Thyroid gland (tissue), 4 donors: ENCODE measurements around the gene ID2. TPM values are rescaled to one million over a fixed set of nuclear protein-coding genes. Genes with fewer than 3 reads are reported as not detected.

Experiments used
- DNase-seq, 2 donors: peaks; one replicate each; pipeline ENCODE4 v3.0.0-alpha.2; 2019
- H3K27ac ChIP-seq, 3 donors: fragments of 200-600 bp; sonication (generic); 1 replicate in 2 of 3; 2 replicates in 1 of 3; pipeline ENCODE4 v1.5.1; 2016 to 2019; ENCODE audit warnings: mild to moderate bottlenecking in 1 of 3, moderate library complexity in 1 of 3
- H3K27me3 ChIP-seq: fragments of 200-600 bp; sonication (generic); one replicate; pipeline ENCODE4 v1.5.1; 2019
- H3K36me3 ChIP-seq, 2 donors: fragments of 200-600 bp; sonication (generic); one replicate each; pipeline ENCODE4 v1.5.1; 2016 to 2019
- H3K4me1 ChIP-seq, 2 donors: fragments of 200-600 bp; sonication (generic); one replicate each; pipeline ENCODE4 v1.5.1; 2017 to 2019
- H3K4me3 ChIP-seq, 3 donors: fragments of 200-600 bp; sonication (generic); replicated peaks in 1 of 3; 1 replicate in 2 of 3; 2 replicates in 1 of 3; pipeline ENCODE4 v1.5.1; 2016; ENCODE audit warnings: mild to moderate bottlenecking in 1 of 3
- H3K9me3 ChIP-seq: fragments of 200-600 bp; sonication (generic); one replicate; pipeline ENCODE4 v1.5.1; 2017
- CTCF ChIP-seq, 6 experiments: fragments of 200-600 bp in 3 of 6; fragments of 450-650 bp in 3 of 6; sonication (generic) in 3 of 6; IDR thresholded peaks; one replicate each; pipeline ENCODE4 v1.5.1; 2016 to 2019; ENCODE audit warnings: antibody characterized with exemption in 6 of 6, mild to moderate bottlenecking in 2 of 6, inconsistent platforms in 1 of 6, moderate library complexity in 1 of 6
- POLR2A ChIP-seq, 2 donors: fragments of 450-650 bp; IDR thresholded peaks; one replicate each; pipeline ENCODE4 v1.6.1; 2017; ENCODE audit warnings: antibody characterized with exemption in 2 of 2, mild to moderate bottlenecking in 2 of 2, moderate library complexity in 1 of 2
- WGBS, 2 donors: methylation state at CpG; one replicate each; pipeline ENCODE4 v1.1.5; 2017; 5-methylcytosine and 5-hydroxymethylcytosine counted together
- intact Hi-C: fragments of 100-400 bp; cut with DNase I; formaldehyde crosslinking; loops from one replicate; pipeline ENCODE4 v1.15.1; 2023
- total RNA-seq, 4 donors: library from RNA; depleted of rRNA; stranded (reverse); fragments of >200 nt; gene quantifications; one replicate each; pipeline ENCODE4 v1.2.3, GENCODE V29; 2016

ID2 gene
- total RNA-seq, 4 donors from 2014 or later: 226 to 298 (median 247) TPM

GRCh38 chr2:8714971-8715370 lies 33.1 kb downstream of the ID2 start:
- 96 to 98% methylated on average over 5 of the region's 5 CpGs for WGBS, 2 donors
- no peak for DNase-seq
- intact Hi-C loops: no loop called here

GRCh38 chr2:8719528-8719927 lies 37.7 kb downstream of the ID2 start:
- Histone ChIP-seq H3K36me3 (no peaks in the 10 kb centered on the region), H3K27ac (no peak overlapping the region), H3K4me1 (no peaks in the 10 kb centered on the region), H3K9me3 (no peaks in the 10 kb centered on the region), H3K4me3 (no peak overlapping the region), H3K27me3 (no peaks in the 10 kb centered on the region)
- TF ChIP-seq POLR2A (IDR thresholded peaks at IDR 0.05): no peak
- TF ChIP-seq CTCF (IDR thresholded peaks at IDR 0.05): no peak
- intact Hi-C loops: no loop called here
- WGBS, 2 donors: 84 to 89% methylated on average over 3 of the region's 3 CpGs
- DNase-seq: no peak

More at GRCh38 chr2:8714971-8715370, 33.1 kb downstream of the ID2 start:
- H3K36me3 ChIP-seq: no peaks in the 10 kb centered on the region
- no peaks in the 10 kb centered on the region for H3K9me3 ChIP-seq
- no peak overlapping the region for H3K27ac ChIP-seq
- TF ChIP-seq CTCF (IDR thresholded peaks at IDR 0.05): no peak
- TF ChIP-seq POLR2A (IDR thresholded peaks at IDR 0.05): no peak
- no peak overlapping the region for H3K4me3 ChIP-seq
- H3K4me1 ChIP-seq: no peaks in the 10 kb centered on the region
- H3K27me3 ChIP-seq: no peaks in the 10 kb centered on the region

- no peaks in the 10 kb centered on the region for H3K27me3 ChIP-seq
- H3K4me3 ChIP-seq: no peak overlapping the region
- H3K4me1 ChIP-seq: no peaks in the 10 kb centered on the region
- no peaks in the 10 kb centered on the region for H3K36me3 ChIP-seq
- TF ChIP-seq CTCF (IDR thresholded peaks at IDR 0.05) (no peak), POLR2A (IDR thresholded peaks at IDR 0.05) (no peak)
- intact Hi-C loops: no loop called here
- no peak for DNase-seq
- H3K9me3 ChIP-seq: no peaks in the 10 kb centered on the region
- 58 to 66% methylated on average over 3 of the region's 3 CpGs for WGBS, 2 donors
- H3K27ac ChIP-seq: no peak overlapping the region
These were observed 38.9 kb downstream of the ID2 start for GRCh38 chr2:8720741-8721140.

GRCh38 chr2:8721410-8721809 lies 39.6 kb downstream of the ID2 start:
- intact Hi-C loops: no loop called here
- no peak for DNase-seq
- no peaks in the 10 kb centered on the region for H3K27me3 ChIP-seq
- H3K9me3 ChIP-seq: no peaks in the 10 kb centered on the region
- H3K4me1 ChIP-seq: no peaks in the 10 kb centered on the region
- no peak for TF ChIP-seq POLR2A (IDR thresholded peaks at IDR 0.05)
- no peak for TF ChIP-seq CTCF (IDR thresholded peaks at IDR 0.05)
- 90 to 92% methylated on average over 3 of the region's 3 CpGs for WGBS, 2 donors
- H3K4me3 ChIP-seq: no peak overlapping the region
- no peaks in the 10 kb centered on the region for H3K36me3 ChIP-seq
- no peak overlapping the region for H3K27ac ChIP-seq

GRCh38 chr2:8722986-8723385 lies 41.1 kb downstream of the ID2 start:
- Histone ChIP-seq H3K27me3 (no peaks in the 10 kb centered on the region), H3K9me3 (no peaks in the 10 kb centered on the region), H3K27ac (no peak overlapping the region), H3K36me3 (no peaks in the 10 kb centered on the region), H3K4me1 (no peaks in the 10 kb centered on the region), H3K4me3 (no peak overlapping the region)
- TF ChIP-seq CTCF (IDR thresholded peaks at IDR 0.05) (no peak), POLR2A (IDR thresholded peaks at IDR 0.05) (no peak)
- no peak for DNase-seq
- intact Hi-C loops: no loop called here
- WGBS, 2 donors: 79 to 82% methylated on average over 10 of the region's 10 CpGs
